K562 (cell line): ENCODE results near the gene ZNF627. TPM values are rescaled to one million over a fixed set of nuclear protein-coding genes. Genes with fewer than 3 reads are reported as not detected.

Experiments used
- CREB1 ChIP-seq, 2 experiments: sonication (generic) in 1 of 2; formaldehyde crosslinking in 1 of 2; IDR thresholded peaks; 2 replicates each; pipeline versions ENCODE4 v1.6.1 to v1.8.0; 2012 to 2022; ENCODE audit warnings: inconsistent platforms in 1 of 2, mild to moderate bottlenecking in 1 of 2, missing genetic modification reagents in 1 of 2, moderate library complexity in 1 of 2
- ESRRB ChIP-seq: fragments of 250-450 bp; sonication (Bioruptor Pico); IDR thresholded peaks from 2 replicates; pipeline ENCODE4 v1.5.0; 2020; ENCODE audit warnings: mild to moderate bottlenecking, moderate library complexity, borderline replicate concordance
- HDAC1 ChIP-seq, 2 experiments: fragments of 450-650 bp; IDR thresholded peaks; 2 replicates each; pipeline ENCODE4 v1.6.1; 2016 to 2017; ENCODE audit warnings: inconsistent platforms in 1 of 2, mild to moderate bottlenecking in 1 of 2, moderate library complexity in 1 of 2
- HDAC2 ChIP-seq: fragments of 450-650 bp; IDR thresholded peaks from 2 replicates; pipeline ENCODE4 v1.6.1; 2016; ENCODE audit warnings: mild to moderate bottlenecking
- HDAC6 ChIP-seq: IDR thresholded peaks from 2 replicates; pipeline ENCODE4 v1.6.1; 2012; ENCODE audit warnings: low read depth, mild to moderate bottlenecking, control low read depth, inconsistent platforms, low read length, moderate library complexity
- POLR2B ChIP-seq: fragments of 450-650 bp; IDR thresholded peaks from 2 replicates; pipeline ENCODE4 v1.6.1; 2018; ENCODE audit warnings: low read depth; ENCODE audit not compliant: partially characterized antibody
- RBFOX2 ChIP-seq: fragments of 200-400 bp; formaldehyde crosslinking; IDR thresholded peaks from 2 replicates; pipeline ENCODE4 v1.6.1; 2017; ENCODE audit warnings: low read depth, mild to moderate bottlenecking, low read length, moderate library complexity
- RBM22 ChIP-seq: fragments of 200-400 bp; formaldehyde crosslinking; IDR thresholded peaks from 2 replicates; pipeline ENCODE4 v1.6.1; 2018; ENCODE audit warnings: low read length, low read depth; ENCODE audit not compliant: poor library complexity, severe bottlenecking
- SRSF7 ChIP-seq: fragments of 200-400 bp; formaldehyde crosslinking; optimal IDR thresholded peaks from 2 replicates; pipeline ENCODE3; 2017; ENCODE audit warnings: mild to moderate bottlenecking, low read depth, low read length
- TCF3 ChIP-seq: sonication (generic); formaldehyde crosslinking; IDR thresholded peaks from 2 replicates; pipeline ENCODE4 v1.4.0; 2020; ENCODE audit warnings: mild to moderate bottlenecking, missing genetic modification reagents
- TCFL5 ChIP-seq: fragments of 250-450 bp; sonication (Bioruptor Pico); conservative IDR thresholded peaks from 2 replicates; pipeline ENCODE4 v1.6.1; 2021; ENCODE audit warnings: mild to moderate bottlenecking, moderate library complexity, matching md5 sums
- TFAM ChIP-seq: fragments of 250-450 bp; sonication (Bioruptor Pico); conservative IDR thresholded peaks from 2 replicates; pipeline ENCODE4 v1.5.0; 2021; ENCODE audit warnings: mild to moderate bottlenecking, moderate library complexity
- TRIM28 ChIP-seq: fragments of 450-650 bp; IDR thresholded peaks from 2 replicates; pipeline ENCODE4 v1.6.1; 2017
- ZNF12 ChIP-seq: sonication (generic); formaldehyde crosslinking; IDR thresholded peaks from 2 replicates; pipeline ENCODE4 v1.4.0; 2020; ENCODE audit warnings: mild to moderate bottlenecking, missing genetic modification reagents
- ZNF217 ChIP-seq: sonication (generic); formaldehyde crosslinking; IDR thresholded peaks from 2 replicates; pipeline ENCODE4 v1.8.0; 2022; ENCODE audit warnings: mild to moderate bottlenecking, missing genetic modification reagents
- ZNF263 ChIP-seq: sonication (generic); formaldehyde crosslinking; IDR thresholded peaks from 2 replicates; pipeline ENCODE4 v1.8.0; 2022; ENCODE audit warnings: mild to moderate bottlenecking, missing genetic modification reagents, borderline replicate concordance
- polyA plus RNA-seq, 8 experiments: library from polyadenylated mRNA; depleted of rRNA in 4 of 8; stranded (reverse) in 5 of 8; unstranded in 3 of 8; fragments of >200 nt; fragmentation: Nextera tagmentation in 2 of 8; fragmentation: Illumina TruSeq in 1 of 8; extraction: Ambion mirVana in 2 of 8; extraction: Trizol in 1 of 8; gene quantifications; 2 replicates each; pipeline versions ENCODE4 v1.2.1 to v1.2.3, GENCODE V29; 2011 to 2014; ENCODE audit warnings: inconsistent platforms in 1 of 8, missing spikeins in 1 of 8
- total RNA-seq, 7 experiments: library from RNA; depleted of rRNA in 6 of 7; stranded (reverse); fragments of >200 nt in 6 of 7; fragmentation: Illumina TruSeq in 2 of 7; extraction: Trizol in 2 of 7; gene quantifications; 2 replicates each; pipeline versions ENCODE4 v1.2.1 to v1.2.3, GENCODE V29; 2011 to 2021; ENCODE audit warnings: low replicate concordance in 1 of 7
- TF ChIP-seq, protein P1 (sequence below): fragments of 450-650 bp; formaldehyde crosslinking; IDR thresholded peaks from 2 replicates; pipeline ENCODE4 v1.4.0; 2020; ENCODE audit warnings: mild to moderate bottlenecking, moderate library complexity
- TF ChIP-seq, protein P2 (sequence below): fragments of 250-450 bp; sonication (Bioruptor Pico); IDR thresholded peaks from 2 replicates; pipeline ENCODE4 v1.4.0; 2020; ENCODE audit warnings: mild to moderate bottlenecking, moderate library complexity, borderline replicate concordance
- TF ChIP-seq, protein P3 (sequence below): fragments of 250-450 bp; sonication (Bioruptor Pico); IDR thresholded peaks from 2 replicates; pipeline ENCODE4 v1.8.0; 2021; ENCODE audit warnings: mild to moderate bottlenecking, moderate library complexity
- TF ChIP-seq, protein P4 (sequence below): IDR thresholded peaks from 2 replicates; pipeline ENCODE4 v1.6.1; 2014; ENCODE audit warnings: antibody characterized with exemption

Gene ZNF627
- total and polyA plus RNA-seq, 9 of the 15 experiments (the other 6 are each of a cell fraction or from before 2014, with no cell fraction given): 6.4 to 19.9 (median 10.6) TPM

DNA sequence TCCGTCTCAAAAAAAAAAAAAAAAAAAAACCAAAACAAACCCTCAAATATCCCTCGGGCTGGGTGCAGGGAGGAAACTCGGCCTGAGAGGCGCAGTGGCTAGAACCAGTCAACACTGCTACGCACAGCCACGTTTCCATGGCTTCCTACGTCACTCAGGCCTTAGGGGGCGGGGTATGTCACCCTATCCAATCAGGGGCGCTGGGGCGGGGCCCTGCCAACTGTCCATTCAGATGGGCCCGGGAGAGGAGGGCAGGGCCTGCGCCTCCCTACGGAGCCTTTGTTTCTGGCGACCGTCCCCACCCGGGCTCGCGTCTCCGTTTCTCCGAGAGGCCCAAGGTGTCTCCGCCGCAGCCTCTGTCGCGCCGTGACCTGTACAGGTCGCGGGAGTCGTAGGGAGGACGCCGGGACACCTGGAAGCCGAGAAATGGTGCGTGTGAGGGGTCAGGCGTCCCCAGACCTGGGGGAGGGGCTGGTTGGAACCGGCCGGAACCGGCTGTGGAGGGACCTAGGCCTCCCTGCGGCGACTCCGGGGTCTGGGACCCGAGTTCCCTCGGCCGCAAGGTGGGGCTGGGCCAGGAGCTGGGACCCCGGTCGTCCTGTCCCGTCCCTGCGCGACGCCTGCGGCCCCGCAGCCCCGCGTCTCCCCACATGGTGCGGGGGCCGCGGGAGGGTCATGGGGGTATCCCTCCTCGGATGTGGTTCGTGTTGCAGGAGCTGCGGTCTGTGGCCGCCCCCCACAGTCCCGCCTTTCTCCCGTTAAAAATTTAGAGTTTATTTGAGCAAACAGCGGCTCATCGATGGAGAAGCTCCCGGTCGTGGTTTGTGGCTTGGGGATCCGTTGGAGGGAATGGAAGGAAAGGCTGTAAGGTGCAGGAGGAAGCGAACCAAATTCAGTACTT is at the start of gene ZNF627 (continued):
- TF ChIP-seq TRIM28: peak; percentile 19; the same call in 1 of the 2 replicates
- TF ChIP-seq POLR2B: peak; percentile 98
- TF ChIP-seq ESRRB (CRISPR knock-in tag): no peak
- TF ChIP-seq RBFOX2: peak; percentile 99
- no peak for TF ChIP-seq HDAC6
- TF ChIP-seq TCFL5 (CRISPR knock-in tag): no peak
- TF ChIP-seq, protein P1, sequence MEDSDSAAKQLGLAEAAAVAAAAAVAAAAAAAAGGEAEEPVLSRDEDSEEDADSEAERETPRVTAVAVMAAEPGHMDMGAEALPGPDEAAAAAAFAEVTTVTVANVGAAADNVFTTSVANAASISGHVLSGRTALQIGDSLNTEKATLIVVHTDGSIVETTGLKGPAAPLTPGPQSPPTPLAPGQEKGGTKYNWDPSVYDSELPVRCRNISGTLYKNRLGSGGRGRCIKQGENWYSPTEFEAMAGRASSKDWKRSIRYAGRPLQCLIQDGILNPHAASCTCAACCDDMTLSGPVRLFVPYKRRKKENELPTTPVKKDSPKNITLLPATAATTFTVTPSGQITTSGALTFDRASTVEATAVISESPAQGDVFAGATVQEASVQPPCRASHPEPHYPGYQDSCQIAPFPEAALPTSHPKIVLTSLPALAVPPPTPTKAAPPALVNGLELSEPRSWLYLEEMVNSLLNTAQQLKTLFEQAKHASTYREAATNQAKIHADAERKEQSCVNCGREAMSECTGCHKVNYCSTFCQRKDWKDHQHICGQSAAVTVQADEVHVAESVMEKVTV: 0 out of 2 replicates have a peak, but pooled peaks have one; percentile 14
- TF ChIP-seq HDAC1 (IDR thresholded peaks at IDR 0.05): peak in 1 of 2 experiments; percentile 56; a peak in 1 of 4 replicates
- peak; percentile 73 for TF ChIP-seq ZNF12 (CRISPR knock-in tag)
- TF ChIP-seq HDAC2: 0 out of 2 replicates have a peak, but pooled peaks have one; percentile 15
- peak; percentile 72 for TF ChIP-seq CREB1 (IDR thresholded peaks at IDR 0.05)
- TF ChIP-seq CREB1 (CRISPR knock-in tag; IDR thresholded peaks at IDR 0.05): peak; percentile 78
- TF ChIP-seq ZNF217 (CRISPR knock-in tag): no peak
- no peak for TF ChIP-seq TFAM
- TF ChIP-seq, protein P2, sequence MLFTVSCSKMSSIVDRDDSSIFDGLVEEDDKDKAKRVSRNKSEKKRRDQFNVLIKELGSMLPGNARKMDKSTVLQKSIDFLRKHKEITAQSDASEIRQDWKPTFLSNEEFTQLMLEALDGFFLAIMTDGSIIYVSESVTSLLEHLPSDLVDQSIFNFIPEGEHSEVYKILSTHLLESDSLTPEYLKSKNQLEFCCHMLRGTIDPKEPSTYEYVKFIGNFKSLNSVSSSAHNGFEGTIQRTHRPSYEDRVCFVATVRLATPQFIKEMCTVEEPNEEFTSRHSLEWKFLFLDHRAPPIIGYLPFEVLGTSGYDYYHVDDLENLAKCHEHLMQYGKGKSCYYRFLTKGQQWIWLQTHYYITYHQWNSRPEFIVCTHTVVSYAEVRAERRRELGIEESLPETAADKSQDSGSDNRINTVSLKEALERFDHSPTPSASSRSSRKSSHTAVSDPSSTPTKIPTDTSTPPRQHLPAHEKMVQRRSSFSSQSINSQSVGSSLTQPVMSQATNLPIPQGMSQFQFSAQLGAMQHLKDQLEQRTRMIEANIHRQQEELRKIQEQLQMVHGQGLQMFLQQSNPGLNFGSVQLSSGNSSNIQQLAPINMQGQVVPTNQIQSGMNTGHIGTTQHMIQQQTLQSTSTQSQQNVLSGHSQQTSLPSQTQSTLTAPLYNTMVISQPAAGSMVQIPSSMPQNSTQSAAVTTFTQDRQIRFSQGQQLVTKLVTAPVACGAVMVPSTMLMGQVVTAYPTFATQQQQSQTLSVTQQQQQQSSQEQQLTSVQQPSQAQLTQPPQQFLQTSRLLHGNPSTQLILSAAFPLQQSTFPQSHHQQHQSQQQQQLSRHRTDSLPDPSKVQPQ: no peak
- peak; percentile 31; the same call in 1 of the 2 replicates for TF ChIP-seq TCF3 (CRISPR knock-in tag)
- TF ChIP-seq SRSF7: no peak
- TF ChIP-seq, protein P3, sequence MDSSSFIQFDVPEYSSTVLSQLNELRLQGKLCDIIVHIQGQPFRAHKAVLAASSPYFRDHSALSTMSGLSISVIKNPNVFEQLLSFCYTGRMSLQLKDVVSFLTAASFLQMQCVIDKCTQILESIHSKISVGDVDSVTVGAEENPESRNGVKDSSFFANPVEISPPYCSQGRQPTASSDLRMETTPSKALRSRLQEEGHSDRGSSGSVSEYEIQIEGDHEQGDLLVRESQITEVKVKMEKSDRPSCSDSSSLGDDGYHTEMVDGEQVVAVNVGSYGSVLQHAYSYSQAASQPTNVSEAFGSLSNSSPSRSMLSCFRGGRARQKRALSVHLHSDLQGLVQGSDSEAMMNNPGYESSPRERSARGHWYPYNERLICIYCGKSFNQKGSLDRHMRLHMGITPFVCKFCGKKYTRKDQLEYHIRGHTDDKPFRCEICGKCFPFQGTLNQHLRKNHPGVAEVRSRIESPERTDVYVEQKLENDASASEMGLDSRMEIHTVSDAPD (CRISPR knock-in tag): no peak
- TF ChIP-seq, protein P4, sequence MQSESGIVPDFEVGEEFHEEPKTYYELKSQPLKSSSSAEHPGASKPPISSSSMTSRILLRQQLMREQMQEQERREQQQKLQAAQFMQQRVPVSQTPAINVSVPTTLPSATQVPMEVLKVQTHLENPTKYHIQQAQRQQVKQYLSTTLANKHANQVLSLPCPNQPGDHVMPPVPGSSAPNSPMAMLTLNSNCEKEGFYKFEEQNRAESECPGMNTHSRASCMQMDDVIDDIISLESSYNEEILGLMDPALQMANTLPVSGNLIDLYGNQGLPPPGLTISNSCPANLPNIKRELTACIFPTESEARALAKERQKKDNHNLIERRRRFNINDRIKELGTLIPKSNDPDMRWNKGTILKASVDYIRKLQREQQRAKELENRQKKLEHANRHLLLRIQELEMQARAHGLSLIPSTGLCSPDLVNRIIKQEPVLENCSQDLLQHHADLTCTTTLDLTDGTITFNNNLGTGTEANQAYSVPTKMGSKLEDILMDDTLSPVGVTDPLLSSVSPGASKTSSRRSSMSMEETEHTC: no peak
- TF ChIP-seq RBM22: peak; percentile 87
- no peak for TF ChIP-seq ZNF263 (CRISPR knock-in tag)
